Adipose tissue (tissue), 3 donors: Measurements from ENCODE around the gene TMEM101. TPM values are rescaled to one million over a fixed set of nuclear protein-coding genes. Genes with fewer than 3 reads are reported as not detected.

ENCODE experiments used
- polyA plus RNA-seq, 3 donors: library from polyadenylated mRNA; stranded (reverse); fragments of 200-250 nt; gene quantifications; one replicate each; pipeline ENCODE4 v1.2.3, GENCODE V29; 2013
- donor health status: healthy with polysubstance abuse.
- donor health status: Bipolar disorder and iron deficiency.
- donor health status: healthy.

TMEM101 gene
- polyA plus RNA-seq, 3 donors, result 18.7 to 35.4 (median 22.9) TPM

Other genes with a start within 250 kb of the TMEM101 start
- gene DUSP3, start 236.0 kb downstream of the TMEM101 start, polyA plus RNA-seq, result 10 to 100 TPM; 25.2 to 52.0 (median 36.2) TPM
- not detected for gene CFAP97D1, start 234.5 kb downstream of the TMEM101 start, polyA plus RNA-seq
- 1 to 10 TPM; 4.9 to 7.0 (median 5.6) TPM for gene MPP3, start 181.8 kb downstream of the TMEM101 start, polyA plus RNA-seq
- gene CD300LG, start 167.8 kb downstream of the TMEM101 start, polyA plus RNA-seq, result 100 to 1,000 TPM in 1 of 3 donors, 10 to 100 TPM in 1, 1 to 10 TPM in 1; 7.2 to 117 (median 44.2) TPM
- gene MPP2, start 107.4 kb downstream of the TMEM101 start, polyA plus RNA-seq, result 1 to 10 TPM in 1 of 3 donors, under 1 TPM in 2; 0.61 to 3.3 (median 0.71) TPM
- gene PPY, start 72.5 kb downstream of the TMEM101 start, polyA plus RNA-seq, result 10 to 100 TPM in 1 of 3 donors, not detected in 2; 89.3 TPM
- not detected for gene PYY, start 61.0 kb downstream of the TMEM101 start, polyA plus RNA-seq
- 1 to 10 TPM in 1 of 3 donors, under 1 TPM in 2; 0.34 to 1.0 (median 0.45) TPM for gene NAGS, start 10.3 kb downstream of the TMEM101 start, polyA plus RNA-seq
- gene LSM12, start 51.7 kb upstream of the TMEM101 start, polyA plus RNA-seq, result 10 to 100 TPM; 13.7 to 30.6 (median 28.6) TPM
- gene G6PC3, start 55.8 kb upstream of the TMEM101 start, polyA plus RNA-seq, result 10 to 100 TPM; 39.4 to 85.3 (median 39.5) TPM
- 10 to 100 TPM; 19.3 to 37.6 (median 34.1) TPM for gene HDAC5, start 108.7 kb upstream of the TMEM101 start, polyA plus RNA-seq
- gene HROB, start 127.0 kb upstream of the TMEM101 start, polyA plus RNA-seq, result 1 to 10 TPM in 2 of 3 donors, under 1 TPM in 1; 0.37 to 2.7 (median 2.6) TPM
- under 1 TPM in 2 of 3 donors, not detected in 1; 0.13 to 0.92 TPM for gene ASB16, start 155.7 kb upstream of the TMEM101 start, polyA plus RNA-seq
- 10 to 100 TPM; 20.7 to 33.5 (median 28.7) TPM for gene TMUB2, start 172.0 kb upstream of the TMEM101 start, polyA plus RNA-seq
- 10 to 100 TPM; 14.5 to 34.8 (median 28.1) TPM for gene ATXN7L3, start 184.9 kb upstream of the TMEM101 start, polyA plus RNA-seq
- gene UBTF, start 204.7 kb upstream of the TMEM101 start, polyA plus RNA-seq, result 10 to 100 TPM; 28.2 to 40.9 (median 35.3) TPM